Stimulated activated naive CD8-positive, alpha-beta T cell treated with anti-CD3 and anti-CD28 coated beads, Interleukin-15, Interleukin-2, amounts not matched to agents 100 ng/mL and 50 ng/mL, for 24 hours (primary cell): ENCODE results near the gene ZNF106.

Experiments used
- H3K27ac Mint-ChIP-seq: one replicate; pipeline ENCODE4 v1.8.0; 2021; ENCODE audit warnings: mild to moderate bottlenecking, mixed read lengths
- H3K27me3 Mint-ChIP-seq: one replicate; pipeline ENCODE4 v1.8.0; 2021; ENCODE audit warnings: mixed read lengths
- H3K36me3 Mint-ChIP-seq: one replicate; pipeline ENCODE4 v1.8.0; 2021; ENCODE audit warnings: low read depth, mixed read lengths
- H3K4me1 Mint-ChIP-seq: one replicate; pipeline ENCODE4 v1.8.0; 2021; ENCODE audit warnings: low read depth, mixed read lengths
- H3K4me3 Mint-ChIP-seq: one replicate; pipeline ENCODE4 v1.8.0; 2021; ENCODE audit warnings: mild to moderate bottlenecking, mixed read lengths
- H3K9me3 Mint-ChIP-seq: one replicate; pipeline ENCODE4 v1.8.0; 2021; ENCODE audit warnings: mixed read lengths

Gene ZNF106

GRCh38 chr15:42490671-42491538, at the start of gene ZNF106:
TSS of gene ZNF106 (minus strand) at chr15:42491141. CDS start at chr15:42472289, 18,852 bp downstream.
- H3K9me3 Mint-ChIP-seq, result no peaks in the 10 kb centered on the region
- peaks cover 58% of the 10 kb centered on the region for H3K4me1 Mint-ChIP-seq
- H3K27me3 Mint-ChIP-seq, result no peaks in the 10 kb centered on the region
- peak within 1 kb of the TSS; percentile 95 for H3K27ac Mint-ChIP-seq
- peak within 1 kb of the TSS; percentile 97 for H3K4me3 Mint-ChIP-seq
- peaks cover 4% of the 10 kb centered on the region for H3K36me3 Mint-ChIP-seq

DNA sequence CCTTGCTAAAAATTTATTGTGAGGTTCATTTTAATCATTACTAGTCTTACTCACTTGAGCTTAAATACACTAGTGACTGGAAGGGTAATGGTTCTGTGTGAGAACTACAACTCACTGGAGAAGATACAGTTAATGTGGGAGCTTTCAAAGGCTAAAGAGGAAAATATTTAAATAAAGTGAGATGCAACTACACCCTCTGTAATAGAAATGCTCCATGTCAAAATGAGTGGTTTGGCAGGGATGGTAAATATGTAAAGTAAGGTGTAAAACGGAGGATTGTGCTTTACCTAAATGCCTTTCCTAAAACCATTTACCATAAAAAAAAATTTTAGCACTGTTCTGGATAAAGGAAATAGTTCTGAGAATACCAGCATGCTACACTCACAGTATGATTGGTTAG, 42.3 kb upstream of the ZNF106 start:
- Mint-ChIP-seq H3K9me3 (no peaks in the 10 kb centered on the region), H3K36me3 (peaks cover 48% of the 10 kb centered on the region), H3K4me1 (no peaks in the 10 kb centered on the region), H3K27me3 (no peaks in the 10 kb centered on the region), H3K4me3 (no peak overlapping the region), H3K27ac (no peak overlapping the region)

- Mint-ChIP-seq H3K36me3 (peaks cover 41% of the 10 kb centered on the region), H3K27ac (no peak overlapping the region), H3K9me3 (no peaks in the 10 kb centered on the region), H3K27me3 (no peaks in the 10 kb centered on the region), H3K4me3 (no peak overlapping the region), H3K4me1 (no peaks in the 10 kb centered on the region)
Measured at GRCh38 chr15:42528970-42529369, 38.0 kb upstream of the ZNF106 start.

DNA sequence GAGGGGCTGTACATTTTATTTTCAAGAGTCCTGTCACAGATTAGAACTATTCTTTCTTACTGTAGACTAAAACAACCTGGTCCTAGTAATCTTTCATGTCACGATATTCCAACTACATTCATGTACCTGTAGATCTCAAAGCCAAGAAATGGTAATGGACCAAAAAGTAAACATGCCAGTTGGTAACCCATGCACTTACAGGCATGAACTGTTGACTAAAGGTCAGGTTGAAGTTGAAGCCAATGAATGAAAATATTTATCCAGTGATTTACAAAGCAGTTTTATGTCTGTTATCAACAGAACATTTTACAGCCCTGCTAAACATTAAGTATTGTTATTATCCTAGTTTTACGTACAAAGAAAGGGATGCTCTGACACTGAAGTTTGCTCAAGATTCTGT, 32.4 kb upstream of the ZNF106 start:
- H3K27me3 Mint-ChIP-seq, result no peaks in the 10 kb centered on the region
- no peaks in the 10 kb centered on the region for H3K4me1 Mint-ChIP-seq
- no peaks in the 10 kb centered on the region for H3K9me3 Mint-ChIP-seq
- H3K27ac Mint-ChIP-seq, result no peak overlapping the region
- H3K4me3 Mint-ChIP-seq, result no peak overlapping the region
- peaks cover 14% of the 10 kb centered on the region for H3K36me3 Mint-ChIP-seq

- Mint-ChIP-seq H3K27me3 (no peaks in the 10 kb centered on the region), H3K4me3 (no peak overlapping the region), H3K36me3 (peaks cover 26% of the 10 kb centered on the region), H3K4me1 (no peaks in the 10 kb centered on the region), H3K27ac (no peak overlapping the region), H3K9me3 (no peaks in the 10 kb centered on the region)
Measured at GRCh38 chr15:42511007-42511391, 20.1 kb upstream of the ZNF106 start.

- H3K27ac Mint-ChIP-seq, result no peak overlapping the region
- no peak overlapping the region for H3K4me3 Mint-ChIP-seq
- no peaks in the 10 kb centered on the region for H3K27me3 Mint-ChIP-seq
- no peaks in the 10 kb centered on the region for H3K9me3 Mint-ChIP-seq
- H3K36me3 Mint-ChIP-seq, result peaks cover 20% of the 10 kb centered on the region
- no peaks in the 10 kb centered on the region for H3K4me1 Mint-ChIP-seq
Measured at GRCh38 chr15:42510258-42511006, 19.5 kb upstream of the ZNF106 start.

DNA sequence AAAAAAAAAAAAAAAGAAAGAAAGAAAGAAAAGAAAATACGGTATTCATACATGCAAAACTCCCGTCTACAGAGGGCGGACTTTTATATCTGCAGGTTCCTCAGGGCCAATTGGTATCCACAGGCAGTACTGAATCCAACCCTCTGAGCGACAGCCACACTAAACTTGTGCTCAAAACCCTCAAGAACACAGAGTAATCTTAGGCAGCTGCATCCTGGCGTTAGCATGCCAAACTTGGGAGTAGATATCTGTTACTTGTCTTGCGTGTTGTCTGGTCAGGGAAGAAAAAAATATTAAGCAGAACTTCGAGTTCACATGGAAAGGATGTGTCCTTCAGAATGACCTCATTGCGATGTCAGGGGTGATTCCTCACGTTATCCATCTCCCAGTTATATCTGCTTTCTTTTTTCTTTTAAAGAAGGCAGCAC, 17.3 kb upstream of the ZNF106 start:
- Mint-ChIP-seq H3K36me3 (peaks cover 8% of the 10 kb centered on the region), H3K9me3 (no peaks in the 10 kb centered on the region), H3K27ac (no peak overlapping the region), H3K4me3 (no peak overlapping the region), H3K4me1 (peaks cover 8% of the 10 kb centered on the region), H3K27me3 (no peaks in the 10 kb centered on the region)

DNA sequence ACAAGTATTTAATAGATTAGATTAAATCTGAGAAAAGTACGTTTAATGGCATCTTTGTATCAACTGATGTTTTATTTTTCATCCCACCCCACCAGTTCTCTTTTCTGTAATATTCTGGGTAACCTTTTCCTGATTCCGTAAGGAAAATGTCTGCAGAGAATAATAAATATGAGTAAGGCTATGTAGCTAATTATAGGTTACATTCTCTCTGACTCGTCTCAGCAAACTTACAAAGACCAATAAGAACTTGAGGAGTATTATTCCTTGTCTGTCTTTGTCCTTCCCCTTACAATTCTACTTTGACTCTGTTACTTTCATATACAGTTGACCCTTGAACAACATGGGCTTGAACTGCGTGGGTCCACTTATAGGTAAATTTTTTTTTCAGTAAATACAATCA, 16.6 kb upstream of the ZNF106 start:
- H3K9me3 Mint-ChIP-seq, result no peaks in the 10 kb centered on the region

DNA sequence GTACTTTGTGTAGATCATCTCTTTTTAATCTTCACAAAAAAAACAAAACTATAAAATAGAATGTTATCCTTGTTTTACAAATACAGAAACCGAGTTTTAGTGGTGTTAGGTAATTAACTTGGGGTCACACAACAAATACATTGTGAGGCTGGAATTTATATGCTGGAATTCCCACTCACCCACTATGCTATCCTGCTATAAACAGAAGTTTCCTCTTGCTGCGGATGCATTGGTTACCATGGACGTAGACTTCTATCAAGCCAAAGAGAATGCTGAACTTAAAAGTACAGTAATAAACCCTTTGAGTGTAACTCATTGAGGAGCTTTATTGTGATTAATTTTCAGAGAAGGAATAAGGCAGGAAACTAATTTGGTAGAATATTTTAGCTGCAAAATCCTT, 13.7 kb upstream of the ZNF106 start:
- Mint-ChIP-seq H3K4me1 (peaks cover 24% of the 10 kb centered on the region), H3K4me3 (no peak overlapping the region)

More for the DNA sequence above, 16.6 kb upstream of the ZNF106 start:
- Mint-ChIP-seq H3K4me1 (peaks cover 10% of the 10 kb centered on the region), H3K27ac (no peak overlapping the region), H3K27me3 (no peaks in the 10 kb centered on the region), H3K4me3 (no peak overlapping the region), H3K36me3 (peaks cover 3% of the 10 kb centered on the region)

DNA sequence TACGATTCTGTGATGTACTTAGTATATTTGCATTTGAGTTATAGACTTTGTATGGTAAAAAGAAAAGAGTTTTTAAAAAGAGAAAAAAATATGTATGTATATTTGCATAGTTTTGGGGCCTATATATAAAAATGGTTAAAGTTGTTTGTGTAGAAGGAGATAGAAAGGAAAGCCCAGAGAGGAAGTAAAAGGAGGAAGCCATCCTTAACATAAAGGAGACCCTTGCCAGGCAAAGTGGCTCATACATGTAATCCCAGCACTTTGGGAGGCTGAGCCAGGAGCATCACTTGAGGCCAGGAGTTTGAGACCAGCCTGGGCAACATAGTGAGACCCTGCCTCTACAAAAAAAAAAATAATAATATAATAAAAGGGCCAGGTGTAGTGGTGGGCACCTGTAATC, 12.9 kb upstream of the ZNF106 start:
- Mint-ChIP-seq H3K4me3 (no peak overlapping the region), H3K27ac (no peak overlapping the region), H3K9me3 (no peaks in the 10 kb centered on the region), H3K36me3 (peaks cover 1% of the 10 kb centered on the region), H3K27me3 (no peaks in the 10 kb centered on the region), H3K4me1 (peaks cover 29% of the 10 kb centered on the region)

More for the DNA sequence above, 13.7 kb upstream of the ZNF106 start:
- Mint-ChIP-seq H3K27ac (no peak overlapping the region), H3K27me3 (no peaks in the 10 kb centered on the region), H3K9me3 (no peaks in the 10 kb centered on the region), H3K36me3 (peaks cover 3% of the 10 kb centered on the region)

- Mint-ChIP-seq H3K4me3 (no peak overlapping the region), H3K9me3 (no peaks in the 10 kb centered on the region), H3K4me1 (peaks cover 43% of the 10 kb centered on the region), H3K36me3 (no peaks in the 10 kb centered on the region), H3K27ac (no peak overlapping the region), H3K27me3 (no peaks in the 10 kb centered on the region)
Measured at GRCh38 chr15:42502477-42502876, 11.5 kb upstream of the ZNF106 start.

DNA sequence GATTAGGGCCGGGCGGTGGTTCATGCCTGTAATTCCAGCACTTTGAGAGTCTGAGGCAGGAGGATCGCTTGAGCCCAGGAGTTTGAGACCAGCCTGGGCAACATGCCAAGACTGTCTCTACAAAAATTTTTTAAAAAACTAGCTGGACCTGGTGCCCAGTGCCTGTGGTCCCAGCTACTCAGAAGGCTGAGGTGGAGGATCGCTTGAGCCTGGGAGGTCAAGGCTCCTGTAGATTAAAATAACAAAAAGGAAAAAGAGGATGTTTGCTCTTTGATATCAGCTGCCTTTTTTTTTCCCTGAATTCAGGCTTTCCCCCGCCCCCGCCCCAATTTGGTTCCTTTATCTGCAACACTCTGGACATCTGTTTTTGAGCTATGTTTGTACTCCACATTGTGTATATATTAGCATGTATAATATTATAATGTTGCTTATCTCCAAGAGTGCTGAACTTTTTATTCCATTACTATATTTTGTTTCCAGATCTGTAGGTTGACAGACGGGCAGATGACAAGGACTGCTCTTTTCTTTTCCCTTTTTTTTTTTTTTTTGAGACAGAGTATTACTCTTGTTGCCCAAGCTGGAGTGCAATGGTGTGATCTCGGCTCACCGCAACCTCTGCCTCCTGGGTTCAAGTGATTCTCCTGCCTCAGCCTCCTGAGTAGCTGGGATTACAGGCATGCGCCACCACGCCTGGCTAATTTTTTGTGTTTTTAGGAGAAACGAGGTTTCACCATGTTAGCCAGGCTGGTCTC, 9.1 kb upstream of the ZNF106 start:
- no peaks in the 10 kb centered on the region for H3K9me3 Mint-ChIP-seq
- H3K36me3 Mint-ChIP-seq, result no peaks in the 10 kb centered on the region
- H3K4me1 Mint-ChIP-seq, result peaks cover 62% of the 10 kb centered on the region
- no peak overlapping the region for H3K4me3 Mint-ChIP-seq
- H3K27me3 Mint-ChIP-seq, result no peaks in the 10 kb centered on the region
- H3K27ac Mint-ChIP-seq, result peak overlapping the region; percentile 55

DNA sequence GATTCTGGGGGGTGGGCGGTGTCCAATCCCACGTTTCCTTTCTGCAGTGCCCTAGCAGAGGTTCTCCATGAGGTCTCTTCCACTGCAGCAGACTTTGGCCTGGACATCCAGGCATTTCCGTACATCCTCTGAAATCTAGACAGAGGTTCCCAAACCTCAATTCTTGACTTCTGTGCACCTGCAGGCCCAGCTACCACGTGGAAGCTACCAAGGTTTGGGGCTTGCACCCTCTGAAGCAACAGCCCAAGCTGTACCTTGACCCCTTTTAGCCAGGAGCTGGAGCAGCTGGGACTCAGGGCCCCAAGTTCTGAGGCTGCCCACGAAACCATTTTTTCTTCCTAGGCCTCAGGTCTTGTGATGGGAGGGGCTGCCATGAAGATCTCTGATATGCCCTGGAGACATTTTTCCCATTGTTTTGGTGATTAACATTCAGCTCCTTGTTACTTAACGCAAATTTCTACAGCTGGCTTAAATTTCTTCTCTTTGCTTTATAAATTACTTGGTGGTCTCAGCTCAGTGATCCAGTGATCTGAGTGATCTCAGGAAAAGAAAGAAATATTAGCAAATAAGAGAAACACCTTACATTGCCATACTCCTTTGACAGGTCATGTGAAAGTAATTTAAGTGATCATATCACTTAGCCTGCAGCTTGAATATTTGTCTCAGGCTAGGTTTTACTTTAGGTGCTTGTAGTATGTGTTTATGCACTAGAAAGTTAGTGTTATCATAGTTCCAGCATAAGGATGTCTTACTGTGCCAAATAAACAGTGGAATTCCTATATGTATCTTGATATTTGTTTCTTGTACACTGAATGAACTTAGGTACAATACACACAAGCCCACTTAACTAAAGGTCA, 7.5 kb upstream of the ZNF106 start:
- H3K36me3 Mint-ChIP-seq, result no peaks in the 10 kb centered on the region
- H3K27me3 Mint-ChIP-seq, result no peaks in the 10 kb centered on the region
- H3K9me3 Mint-ChIP-seq, result no peaks in the 10 kb centered on the region
- peak overlapping the region; percentile 37 for H3K27ac Mint-ChIP-seq
- peaks cover 70% of the 10 kb centered on the region for H3K4me1 Mint-ChIP-seq
- H3K4me3 Mint-ChIP-seq, result no peak overlapping the region
